Uterus (tissue), 4 donors: ENCODE results near the gene PLXDC2. TPM values are rescaled to one million over a fixed set of nuclear protein-coding genes. Genes with fewer than 3 reads are reported as not detected.

Experiments used
- DNase-seq, 2 donors: peaks; one replicate each; pipeline ENCODE4 v3.0.0-alpha.2; 2019 to 2020
- H3K27ac ChIP-seq, 2 donors: fragments of 200-600 bp; sonication (generic); 1 replicate in 1 of 2; 2 replicates in 1 of 2; pipeline ENCODE4 v1.5.1; 2016 to 2018
- H3K27me3 ChIP-seq, 2 donors: fragments of 200-600 bp; sonication (generic); one replicate each; pipeline ENCODE4 v1.5.1; 2018 to 2019; ENCODE audit warnings: control low read depth in 1 of 2
- H3K36me3 ChIP-seq, 2 donors: fragments of 200-600 bp; sonication (generic); one replicate each; pipeline ENCODE4 v1.5.1; 2019; ENCODE audit warnings: control low read depth in 1 of 2
- H3K4me1 ChIP-seq, 2 donors: fragments of 200-600 bp; sonication (generic); one replicate each; pipeline ENCODE4 v1.5.1; 2018 to 2019; ENCODE audit warnings: control low read depth in 1 of 2
- H3K4me3 ChIP-seq, 2 donors: fragments of 200-600 bp; sonication (generic); 1 replicate in 1 of 2; 2 replicates in 1 of 2; pipeline ENCODE4 v1.5.1; 2018 to 2019; ENCODE audit warnings: mild to moderate bottlenecking in 1 of 2
- H3K9me3 ChIP-seq, 2 donors: fragments of 200-600 bp; sonication (generic); one replicate each; pipeline ENCODE4 v1.5.1; 2019; ENCODE audit warnings: control low read depth in 1 of 2
- POLR2A ChIP-seq, 2 donors: fragments of 450-650 bp; IDR thresholded peaks; one replicate each; pipeline ENCODE4 v1.6.1; 2016; ENCODE audit warnings: antibody characterized with exemption in 2 of 2, mild to moderate bottlenecking in 1 of 2, moderate library complexity in 1 of 2
- intact Hi-C: fragments of 100-400 bp; cut with DNase I; formaldehyde crosslinking; loops from one replicate; pipeline ENCODE4 v1.15.1; 2023; ENCODE audit warnings: low total_unique reads
- total RNA-seq, 4 donors: library from RNA; depleted of rRNA in 3 of 4; stranded (reverse); fragments of >200 nt in 3 of 4; gene quantifications; one replicate each; pipeline versions ENCODE4 v1.1.0 to v1.2.4, GENCODE V29; 2014 to 2023
- TF ChIP-seq, protein P1 (sequence below), 4 experiments: fragments of 200-600 bp in 2 of 4; fragments of 450-650 bp in 2 of 4; sonication (generic) in 2 of 4; IDR thresholded peaks; one replicate each; pipeline ENCODE4 v1.5.1; 2016 to 2019; ENCODE audit warnings: antibody characterized with exemption in 4 of 4, mild to moderate bottlenecking in 2 of 4, moderate library complexity in 1 of 4
- donor health status: DM: yes; HTN: yes; CAD: no.

Gene PLXDC2
- total RNA-seq, 4 donors from 2014 or later, result 39.4 to 59.2 (median 52.2) TPM

DNA sequence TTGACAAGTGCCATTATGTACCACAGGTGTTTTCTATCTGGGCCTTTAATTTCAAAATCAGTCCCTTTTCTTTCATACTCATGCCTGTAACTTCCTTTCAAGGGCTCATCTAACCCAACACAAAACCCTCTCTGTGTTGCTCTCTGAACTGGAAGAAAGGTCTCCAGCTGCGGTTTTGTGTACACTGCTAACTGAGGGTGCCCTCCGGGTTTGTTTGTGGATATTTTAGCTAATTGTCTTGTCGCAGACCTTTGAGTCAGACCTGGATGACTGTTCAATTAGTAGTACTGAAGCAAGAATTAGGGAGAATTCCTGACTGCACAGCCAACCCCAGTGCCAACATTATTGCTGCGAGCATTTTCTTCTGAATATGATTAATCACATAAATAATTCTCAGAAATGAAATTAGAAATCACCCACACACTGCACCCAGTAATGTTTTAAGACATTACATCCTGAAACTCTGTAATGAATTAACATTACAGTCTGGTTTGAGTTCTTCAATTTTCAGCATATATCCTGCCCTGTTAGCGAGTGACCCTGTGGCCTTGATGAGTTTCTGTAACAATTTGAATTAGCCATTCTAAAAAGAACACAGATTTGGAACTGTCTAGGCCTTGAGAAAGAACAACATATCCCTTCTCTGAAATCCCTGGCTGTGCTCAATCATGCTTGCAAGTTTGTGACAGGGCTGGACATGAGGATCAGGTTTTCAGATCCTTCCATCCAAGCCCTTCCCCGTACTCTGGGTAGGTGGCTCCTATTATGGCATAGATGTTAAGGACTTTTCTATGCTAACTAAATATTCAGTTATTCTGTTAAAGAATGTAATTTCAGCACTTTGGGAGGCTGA, 460.1 kb downstream of the PLXDC2 start:
- no peaks in the 10 kb centered on the region for H3K9me3 ChIP-seq
- no peaks in the 10 kb centered on the region for H3K36me3 ChIP-seq
- no peaks in the 10 kb centered on the region for H3K4me1 ChIP-seq
- DNase-seq, result no peak
- no peak overlapping the region for H3K4me3 ChIP-seq
- H3K27me3 ChIP-seq, result no peaks in the 10 kb centered on the region
- H3K27ac ChIP-seq, result no peak overlapping the region
- TF ChIP-seq, protein P1, sequence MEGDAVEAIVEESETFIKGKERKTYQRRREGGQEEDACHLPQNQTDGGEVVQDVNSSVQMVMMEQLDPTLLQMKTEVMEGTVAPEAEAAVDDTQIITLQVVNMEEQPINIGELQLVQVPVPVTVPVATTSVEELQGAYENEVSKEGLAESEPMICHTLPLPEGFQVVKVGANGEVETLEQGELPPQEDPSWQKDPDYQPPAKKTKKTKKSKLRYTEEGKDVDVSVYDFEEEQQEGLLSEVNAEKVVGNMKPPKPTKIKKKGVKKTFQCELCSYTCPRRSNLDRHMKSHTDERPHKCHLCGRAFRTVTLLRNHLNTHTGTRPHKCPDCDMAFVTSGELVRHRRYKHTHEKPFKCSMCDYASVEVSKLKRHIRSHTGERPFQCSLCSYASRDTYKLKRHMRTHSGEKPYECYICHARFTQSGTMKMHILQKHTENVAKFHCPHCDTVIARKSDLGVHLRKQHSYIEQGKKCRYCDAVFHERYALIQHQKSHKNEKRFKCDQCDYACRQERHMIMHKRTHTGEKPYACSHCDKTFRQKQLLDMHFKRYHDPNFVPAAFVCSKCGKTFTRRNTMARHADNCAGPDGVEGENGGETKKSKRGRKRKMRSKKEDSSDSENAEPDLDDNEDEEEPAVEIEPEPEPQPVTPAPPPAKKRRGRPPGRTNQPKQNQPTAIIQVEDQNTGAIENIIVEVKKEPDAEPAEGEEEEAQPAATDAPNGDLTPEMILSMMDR (IDR thresholded peaks at IDR 0.05), result no peak
- no peak for TF ChIP-seq POLR2A (IDR thresholded peaks at IDR 0.05)
- intact Hi-C loops, result no loop called here

DNA sequence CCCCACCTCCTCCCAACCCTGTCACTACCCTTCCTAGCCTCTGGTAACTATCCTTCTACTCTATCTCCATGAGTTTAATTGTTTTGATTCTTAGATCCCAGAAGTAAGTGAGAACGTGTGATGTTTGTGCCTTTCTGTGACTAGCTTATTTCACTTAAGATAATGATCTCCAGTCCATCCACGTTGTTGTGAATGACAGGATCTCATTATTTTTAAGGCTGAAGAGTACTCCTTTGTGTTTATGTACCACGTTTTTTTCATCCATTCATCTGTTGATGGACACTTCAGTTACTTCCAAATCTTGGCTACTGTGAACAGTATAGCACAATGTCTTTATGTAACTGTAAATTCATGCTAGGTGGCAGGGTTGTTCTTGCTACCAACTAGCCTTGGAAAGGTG, 461.6 kb downstream of the PLXDC2 start:
- no peak for DNase-seq

DNA sequence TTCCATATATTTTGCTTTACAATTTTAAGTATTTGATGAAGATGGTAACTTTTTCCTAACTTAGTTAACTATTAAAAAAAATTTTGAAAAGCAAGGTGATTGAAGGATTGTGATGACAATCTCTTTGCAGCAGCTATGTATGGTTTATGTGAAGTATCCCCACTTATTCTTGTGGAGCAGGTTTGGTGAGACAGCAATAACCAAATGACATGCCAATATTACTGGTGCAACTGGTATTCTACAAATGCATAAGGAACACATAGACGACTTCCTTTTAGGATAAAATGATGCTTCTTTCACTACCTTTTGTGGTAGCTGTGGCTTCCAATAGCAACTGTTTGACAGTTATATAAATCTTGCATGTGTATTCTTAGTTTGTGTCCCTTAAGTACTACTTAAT, 465.3 kb downstream of the PLXDC2 start:
- Histone ChIP-seq H3K9me3 (no peaks in the 10 kb centered on the region), H3K36me3 (no peaks in the 10 kb centered on the region), H3K4me1 (no peaks in the 10 kb centered on the region), H3K27me3 (no peaks in the 10 kb centered on the region), H3K27ac (no peak overlapping the region), H3K4me3 (no peak overlapping the region)
- no peak for TF ChIP-seq POLR2A (IDR thresholded peaks at IDR 0.05)
- TF ChIP-seq, protein P1 (IDR thresholded peaks at IDR 0.05), result no peak
- intact Hi-C loops, result no loop called here
- DNase-seq, result no peak

More for the DNA sequence above, 461.6 kb downstream of the PLXDC2 start:
- H3K27me3 ChIP-seq, result no peaks in the 10 kb centered on the region
- TF ChIP-seq, protein P1 (IDR thresholded peaks at IDR 0.05), result no peak
- TF ChIP-seq POLR2A (IDR thresholded peaks at IDR 0.05), result no peak
- H3K4me1 ChIP-seq, result no peaks in the 10 kb centered on the region
- no peaks in the 10 kb centered on the region for H3K9me3 ChIP-seq
- H3K4me3 ChIP-seq, result no peak overlapping the region
- intact Hi-C loops, result no loop called here
- no peak overlapping the region for H3K27ac ChIP-seq
- no peaks in the 10 kb centered on the region for H3K36me3 ChIP-seq

DNA sequence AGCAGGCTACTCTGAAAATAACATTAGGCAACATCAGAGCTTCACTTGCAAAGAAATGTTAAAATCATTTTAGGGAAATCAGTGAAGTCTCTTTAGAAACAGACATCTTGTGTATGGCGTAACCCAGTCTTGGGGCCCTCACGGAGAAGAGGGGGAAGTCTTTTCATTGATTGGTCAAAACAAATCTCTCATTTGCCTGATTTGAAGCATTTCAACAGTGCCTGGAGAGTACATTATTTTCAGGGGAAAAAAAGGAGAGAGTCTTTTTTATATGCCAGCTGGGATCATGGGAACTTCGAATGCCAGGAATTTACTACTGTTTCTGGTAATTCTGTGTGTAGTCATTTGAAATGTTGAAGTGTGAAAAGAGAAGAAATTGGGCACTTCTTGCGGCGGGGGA, 471.4 kb downstream of the PLXDC2 start:
- H3K27ac ChIP-seq, result no peak overlapping the region
- TF ChIP-seq, protein P1 (IDR thresholded peaks at IDR 0.05), result no peak
- TF ChIP-seq POLR2A (IDR thresholded peaks at IDR 0.05), result no peak

DNA sequence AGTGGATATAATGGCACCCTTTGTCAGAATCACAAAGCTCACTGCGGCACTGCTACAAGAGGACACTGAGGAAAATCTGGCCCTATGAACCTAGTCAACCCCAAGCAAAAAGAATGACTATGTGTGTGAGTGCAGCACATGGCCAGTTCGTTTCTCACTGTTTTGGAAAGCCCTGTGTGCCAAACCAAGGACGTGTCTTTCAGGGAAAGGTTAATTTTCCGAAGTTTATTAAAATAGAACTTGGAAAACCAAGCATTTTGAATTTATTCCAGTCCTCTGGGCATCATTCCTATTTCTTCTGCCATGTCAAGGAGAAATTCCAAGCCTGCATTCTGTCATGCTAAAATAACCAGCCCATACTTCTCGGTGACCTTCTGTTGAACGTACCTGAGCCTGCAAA, 471.8 kb downstream of the PLXDC2 start:
- no peak for DNase-seq
- H3K27me3 ChIP-seq, result no peaks in the 10 kb centered on the region
- intact Hi-C loops, result no loop called here
- TF ChIP-seq POLR2A (IDR thresholded peaks at IDR 0.05), result no peak
- TF ChIP-seq, protein P1 (IDR thresholded peaks at IDR 0.05), result no peak
- H3K9me3 ChIP-seq, result no peaks in the 10 kb centered on the region
- no peak overlapping the region for H3K27ac ChIP-seq
- no peaks in the 10 kb centered on the region for H3K36me3 ChIP-seq
- no peaks in the 10 kb centered on the region for H3K4me1 ChIP-seq
- no peak overlapping the region for H3K4me3 ChIP-seq

More for the DNA sequence above, 471.4 kb downstream of the PLXDC2 start:
- Histone ChIP-seq H3K9me3 (no peaks in the 10 kb centered on the region), H3K27me3 (no peaks in the 10 kb centered on the region), H3K4me3 (no peak overlapping the region), H3K36me3 (no peaks in the 10 kb centered on the region), H3K4me1 (no peaks in the 10 kb centered on the region)
- intact Hi-C loops, result no loop called here
- no peak for DNase-seq
